Pancreas (tissue), 10 donors: Measurements from ENCODE around the gene SLC49A4. TPM values are rescaled to one million over a fixed set of nuclear protein-coding genes. Genes with fewer than 3 reads are reported as not detected.

ENCODE experiments used
- ATAC-seq, 4 donors: fragments of 200-7000 bp; cut with Tn5 transposase; one replicate each; pipeline versions ENCODE4 v1.8.0 to v1.9.1; 2020; ENCODE audit warnings: mild to moderate bottlenecking in 4 of 4, moderate library complexity in 4 of 4
- DNase-seq, 6 donors: peaks; one replicate each; pipeline ENCODE4 v3.0.0-alpha.2; 2020
- FAIRE-seq: peaks from 2 replicates; lab custom pipeline; 2012; peaks lifted over from hg19 to GRCh38; lab: Jason Lieb, UNC
- H3K27ac ChIP-seq, 4 donors: fragments of 200-600 bp; sonication (generic); 1 replicate in 3 of 4; 2 replicates in 1 of 4; pipeline versions ENCODE4 v1.5.0 to v1.8.0; 2020
- H3K27me3 ChIP-seq, 4 donors: fragments of 200-600 bp; one replicate each; pipeline ENCODE4 v1.8.0; 2021
- H3K36me3 ChIP-seq, 3 donors: fragments of 200-600 bp; sonication (generic) in 1 of 3; one replicate each; pipeline versions ENCODE4 v1.5.0 to v1.8.0; 2020 to 2021
- H3K4me1 ChIP-seq, 3 donors: fragments of 200-600 bp; one replicate each; pipeline ENCODE4 v1.8.0; 2021
- H3K4me3 ChIP-seq, 4 donors: fragments of 200-600 bp; sonication (generic) in 2 of 4; one replicate each; pipeline versions ENCODE4 v1.5.0 to v1.8.0; 2020 to 2021
- H3K9me3 ChIP-seq, 4 donors: fragments of 200-600 bp; one replicate each; pipeline ENCODE4 v1.8.0; 2021
- WGBS, 2 donors: extraction: QIAGEN DNeasy Blood & Tissue Kit; methylation state at CpG; one replicate each; pipeline ENCODE4 v1.1.7; 2013; 5-methylcytosine and 5-hydroxymethylcytosine counted together
- intact Hi-C, 3 donors: fragments of 100-400 bp; cut with DNase I; formaldehyde crosslinking; loops; one replicate each; pipeline versions ENCODE4 v1.11.1 to v1.14.2; 2022
- polyA plus RNA-seq, 2 donors: library from polyadenylated mRNA; stranded (reverse); fragments of 200-250 nt; gene quantifications; one replicate each; pipeline ENCODE4 v1.2.3, GENCODE V29; 2013
- total RNA-seq, 6 donors: library from RNA; stranded (reverse); fragmentation: NEBNext Ultra II Directional in 4 of 6; extraction: Animal tissue kit (Norgen Biotek cat#: 25700) in 4 of 6; gene quantifications; one replicate each; pipeline versions ENCODE4 v1.2.1 to v1.2.4, GENCODE V29; 2021 to 2023
- TF ChIP-seq, protein P1 (sequence below), 4 donors: fragments of 200-600 bp; sonication (generic) in 3 of 4; IDR thresholded peaks; one replicate each; pipeline versions ENCODE4 v1.5.0 to v1.8.0; 2021; ENCODE audit warnings: antibody characterized with exemption in 4 of 4
- donor health status: healthy with polysubstance abuse.
- donor health status: DM: no; HTN: no; CAD: no; lungs with moderate emphysema.
- donor health status: DM: no; HTN: no; CAD: no.
- donor health status: control.
- donor health status: control.
- donor health status: Bipolar disorder and iron deficiency.
- donor health status: DM: yes; HTN: yes; CAD: no.
- donor health status: DM: no; HTN: no; CAD: no.
- donor health status: DM: no; HTN: no; CAD: no.
- donor health status: DM: yes; HTN: yes; CAD: no.

Gene SLC49A4
- total and polyA plus RNA-seq, 8 donors, result 3.4 to 13.7 (median 10.9) TPM

- no peak for DNase-seq
- WGBS, 2 donors, result 59 to 89% methylated on average over 1 of the region's 1 CpG
- no peak for FAIRE-seq
- TF ChIP-seq, protein P1, sequence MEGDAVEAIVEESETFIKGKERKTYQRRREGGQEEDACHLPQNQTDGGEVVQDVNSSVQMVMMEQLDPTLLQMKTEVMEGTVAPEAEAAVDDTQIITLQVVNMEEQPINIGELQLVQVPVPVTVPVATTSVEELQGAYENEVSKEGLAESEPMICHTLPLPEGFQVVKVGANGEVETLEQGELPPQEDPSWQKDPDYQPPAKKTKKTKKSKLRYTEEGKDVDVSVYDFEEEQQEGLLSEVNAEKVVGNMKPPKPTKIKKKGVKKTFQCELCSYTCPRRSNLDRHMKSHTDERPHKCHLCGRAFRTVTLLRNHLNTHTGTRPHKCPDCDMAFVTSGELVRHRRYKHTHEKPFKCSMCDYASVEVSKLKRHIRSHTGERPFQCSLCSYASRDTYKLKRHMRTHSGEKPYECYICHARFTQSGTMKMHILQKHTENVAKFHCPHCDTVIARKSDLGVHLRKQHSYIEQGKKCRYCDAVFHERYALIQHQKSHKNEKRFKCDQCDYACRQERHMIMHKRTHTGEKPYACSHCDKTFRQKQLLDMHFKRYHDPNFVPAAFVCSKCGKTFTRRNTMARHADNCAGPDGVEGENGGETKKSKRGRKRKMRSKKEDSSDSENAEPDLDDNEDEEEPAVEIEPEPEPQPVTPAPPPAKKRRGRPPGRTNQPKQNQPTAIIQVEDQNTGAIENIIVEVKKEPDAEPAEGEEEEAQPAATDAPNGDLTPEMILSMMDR (IDR thresholded peaks at IDR 0.05), result no peak
- no peak for ATAC-seq
- Histone ChIP-seq H3K4me3 (no peak overlapping the region), H3K9me3 (no peaks in the 10 kb centered on the region), H3K4me1 (no peaks in the 10 kb centered on the region), H3K27ac (no peak overlapping the region), H3K36me3 (no peaks in the 10 kb centered on the region), H3K27me3 (no peaks in the 10 kb centered on the region)
- intact Hi-C loops, result no loop called here
These were observed 9.6 kb upstream of the SLC49A4 start for GRCh38 chr3:122785231-122785630.

DNA sequence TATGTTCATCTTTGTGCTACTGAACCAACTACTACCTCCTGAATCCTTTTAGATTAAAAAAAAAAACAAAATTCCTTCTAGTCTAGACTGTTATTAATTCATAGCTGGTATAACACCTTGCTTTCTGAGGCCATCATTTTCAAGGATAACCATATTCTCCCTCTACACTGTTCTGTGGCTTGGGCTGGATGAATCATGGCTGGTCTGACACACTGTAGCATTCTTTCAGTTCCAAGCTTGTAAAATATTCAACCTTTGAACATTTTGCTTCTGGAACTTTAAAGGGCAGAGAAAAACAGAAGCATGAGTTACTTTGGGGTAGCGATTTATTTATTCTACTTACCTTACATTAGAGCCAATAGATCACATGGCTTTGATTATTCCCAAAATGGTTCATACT is 8.8 kb upstream of the SLC49A4 start:
- FAIRE-seq, result no peak
- Histone ChIP-seq H3K27ac (no peak overlapping the region), H3K4me3 (no peak overlapping the region), H3K36me3 (no peaks in the 10 kb centered on the region), H3K4me1 (no peaks in the 10 kb centered on the region), H3K9me3 (no peaks in the 10 kb centered on the region), H3K27me3 (no peaks in the 10 kb centered on the region)
- intact Hi-C loops, result no loop called here
- peak in 1 of 4 donors; percentile 20 for ATAC-seq
- 86 to 90% methylated on average over 1 of the region's 1 CpG for WGBS, 2 donors
- TF ChIP-seq, protein P1 (IDR thresholded peaks at IDR 0.05), result no peak
- DNase-seq, result no peak

- TF ChIP-seq, protein P1 (IDR thresholded peaks at IDR 0.05), result no peak
- no peaks in the 10 kb centered on the region for H3K9me3 ChIP-seq
- intact Hi-C loops, result no loop called here
- no peaks in the 10 kb centered on the region for H3K36me3 ChIP-seq
- WGBS, 2 donors, result 60 to 67% methylated on average over 2 of the region's 2 CpGs
- H3K27ac ChIP-seq, result no peak overlapping the region
- H3K4me1 ChIP-seq, result peaks cover 0 to 2% (median 0%) of the 10 kb centered on the region in 3 donors
- no peak for DNase-seq
- no peak for FAIRE-seq
- no peaks in the 10 kb centered on the region for H3K27me3 ChIP-seq
- H3K4me3 ChIP-seq, result no peak overlapping the region
- no peak for ATAC-seq
These were observed 7.0 kb upstream of the SLC49A4 start for GRCh38 chr3:122787872-122788271.

GRCh38 chr3:122789585-122790273 is 5.1 kb upstream of the SLC49A4 start:
- Histone ChIP-seq H3K27me3 (no peaks in the 10 kb centered on the region), H3K4me3 (no peak overlapping the region), H3K9me3 (no peaks in the 10 kb centered on the region), H3K4me1 (peaks cover 0 to 5% (median 0%) of the 10 kb centered on the region in 3 donors), H3K27ac (no peak overlapping the region), H3K36me3 (no peaks in the 10 kb centered on the region)
- no peak for DNase-seq
- ATAC-seq, result no peak
- TF ChIP-seq, protein P1 (IDR thresholded peaks at IDR 0.05), result no peak
- FAIRE-seq, result no peak
- intact Hi-C loops, result no loop called here
- 86 to 91% methylated on average over 11 of the region's 11 CpGs for WGBS, 2 donors
